DOHH2 (cell line): ENCODE data around the gene PREX1.

Source experiments
- H3F3A ChIP-seq: fragments of 200-600 bp; sonication (generic), shearing (Covaris generic); 2 replicates; pipeline ENCODE4 v1.6.0; 2016; ENCODE audit warnings: antibody characterized with exemption, mild to moderate bottlenecking; ENCODE audit not compliant: control insufficient read depth, insufficient read depth
- H3K27ac ChIP-seq: fragments of 200-600 bp; sonication (generic); 2 replicates; pipeline ENCODE4 v1.5.1; 2014; ENCODE audit warnings: low read depth, mild to moderate bottlenecking, low read length, moderate library complexity
- H3K27me3 ChIP-seq: fragments of 200-600 bp; sonication (generic); 2 replicates; pipeline ENCODE4 v1.6.1; 2014; ENCODE audit warnings: mild to moderate bottlenecking, low read length, mixed read lengths; ENCODE audit not compliant: control insufficient read depth
- H3K36me3 ChIP-seq: fragments of 200-600 bp; sonication (generic); 2 replicates; pipeline ENCODE4 v1.6.1; 2014; ENCODE audit warnings: mild to moderate bottlenecking, low read length, moderate library complexity, mixed read lengths; ENCODE audit not compliant: control insufficient read depth
- H3K4me1 ChIP-seq: fragments of 200-600 bp; sonication (generic); 2 replicates; pipeline ENCODE4 v1.6.1; 2014; ENCODE audit warnings: mild to moderate bottlenecking, low read length, mixed read lengths; ENCODE audit not compliant: control insufficient read depth
- H3K4me2 ChIP-seq: fragments of 200-600 bp; sonication (generic); 2 replicates; pipeline ENCODE4 v1.6.0; 2014; ENCODE audit warnings: mild to moderate bottlenecking, low read length, moderate library complexity
- H3K4me3 ChIP-seq: fragments of 200-600 bp; sonication (generic); 2 replicates; pipeline ENCODE4 v1.5.1; 2014; ENCODE audit warnings: mild to moderate bottlenecking, low read length, mixed read lengths
- H3K79me2 ChIP-seq: fragments of 200-600 bp; sonication (generic); 2 replicates; pipeline ENCODE4 v1.6.1; 2014; ENCODE audit warnings: mild to moderate bottlenecking, low read length, mixed read lengths; ENCODE audit not compliant: control insufficient read depth
- H3K9me2 ChIP-seq: fragments of 200-600 bp; sonication (generic); replicated peaks from 2 replicates; pipeline ENCODE4 v1.6.1; 2014; ENCODE audit warnings: mild to moderate bottlenecking, low read length, mixed read lengths; ENCODE audit not compliant: control insufficient read depth
- H3K9me3 ChIP-seq: fragments of 200-600 bp; sonication (generic); 2 replicates; pipeline ENCODE4 v1.6.1; 2014; ENCODE audit warnings: antibody characterized with exemption, low read length, mixed read lengths; ENCODE audit not compliant: control insufficient read depth, insufficient read depth
- H4K20me1 ChIP-seq: fragments of 200-600 bp; sonication (generic); 2 replicates; pipeline ENCODE4 v1.6.0; 2014; ENCODE audit warnings: low read depth, mild to moderate bottlenecking, antibody characterized with exemption, low read length, moderate library complexity; ENCODE audit not compliant: control insufficient read depth, insufficient read depth
- EZH2phosphoT487 ChIP-seq: fragments of 200-600 bp; sonication (generic); IDR thresholded peaks from 2 replicates; pipeline ENCODE4 v1.6.1; 2017; ENCODE audit warnings: borderline replicate concordance, mild to moderate bottlenecking, antibody characterized with exemption, low read length, moderate library complexity, mixed read lengths
- TF ChIP-seq, protein P1 (sequence below): fragments of 200-600 bp; sonication (generic); IDR thresholded peaks from one replicate; pipeline ENCODE4 v1.5.1; 2014; ENCODE audit warnings: antibody characterized with exemption, mild to moderate bottlenecking, low read depth, low read length; ENCODE audit not compliant: poor library complexity, severe bottlenecking

The PREX1 gene

DNA sequence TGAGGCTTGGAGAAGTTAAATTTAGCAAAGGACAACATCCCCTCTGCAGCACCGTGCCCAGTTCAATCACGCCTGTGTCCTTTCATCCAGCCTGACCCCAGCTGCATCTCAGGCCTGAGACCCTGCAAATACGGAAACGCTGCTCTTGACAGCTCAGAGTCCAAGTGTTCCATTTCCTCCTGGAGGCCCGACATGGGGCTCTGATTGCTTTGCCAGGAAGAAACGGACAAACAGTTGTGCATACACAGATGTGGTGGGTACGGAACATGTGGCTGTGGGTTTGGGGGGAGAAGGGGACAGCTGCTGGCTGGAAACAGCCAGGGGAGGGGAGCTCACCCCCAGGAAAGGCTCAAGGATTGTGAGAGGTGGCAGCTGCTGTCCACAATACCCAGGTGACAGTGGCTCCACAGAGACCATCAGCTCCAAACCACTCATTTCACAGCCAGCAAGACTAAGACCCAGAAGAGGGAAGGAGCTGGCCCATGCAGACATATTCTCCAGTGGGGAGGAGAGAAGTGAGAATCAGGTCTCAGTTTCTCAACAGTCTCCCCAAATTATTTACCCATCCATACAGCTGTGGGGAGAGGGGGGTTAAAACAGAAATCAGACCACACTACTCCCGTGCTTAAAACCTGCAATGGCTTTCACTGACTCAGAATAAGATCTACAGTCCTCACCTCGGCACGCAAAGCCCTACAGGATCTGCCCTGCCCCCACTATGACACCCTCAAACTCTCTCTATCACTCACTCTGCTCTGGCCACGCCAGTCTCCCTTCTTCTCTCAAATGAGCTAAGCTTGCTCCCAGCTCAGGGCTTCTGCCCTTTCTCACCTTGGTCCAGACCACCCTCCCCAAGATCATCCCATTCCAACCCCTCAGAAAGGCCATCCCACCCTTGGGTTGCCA lies 89.1 kb downstream of the PREX1 start:
- Histone ChIP-seq H3K79me2 (no peaks in the 10 kb centered on the region), H3K4me2 (peak overlapping the region; percentile 35), H3K27me3 (0 out of 2 replicates have a peak, but pooled peaks cover 2% of the 10 kb centered on the region), H3K27ac (no peak overlapping the region), H3K4me1 (peaks cover 47% of the 10 kb centered on the region), H3K9me3 (no peaks in the 10 kb centered on the region), H3K4me3 (peak overlapping the region; percentile 14), H3F3A (no peaks in the 10 kb centered on the region), H3K9me2 (no peaks in the 10 kb centered on the region), H3K36me3 (no peaks in the 10 kb centered on the region), H4K20me1 (no peaks in the 10 kb centered on the region)
- TF ChIP-seq EZH2phosphoT487 = no peak
- TF ChIP-seq, protein P1, sequence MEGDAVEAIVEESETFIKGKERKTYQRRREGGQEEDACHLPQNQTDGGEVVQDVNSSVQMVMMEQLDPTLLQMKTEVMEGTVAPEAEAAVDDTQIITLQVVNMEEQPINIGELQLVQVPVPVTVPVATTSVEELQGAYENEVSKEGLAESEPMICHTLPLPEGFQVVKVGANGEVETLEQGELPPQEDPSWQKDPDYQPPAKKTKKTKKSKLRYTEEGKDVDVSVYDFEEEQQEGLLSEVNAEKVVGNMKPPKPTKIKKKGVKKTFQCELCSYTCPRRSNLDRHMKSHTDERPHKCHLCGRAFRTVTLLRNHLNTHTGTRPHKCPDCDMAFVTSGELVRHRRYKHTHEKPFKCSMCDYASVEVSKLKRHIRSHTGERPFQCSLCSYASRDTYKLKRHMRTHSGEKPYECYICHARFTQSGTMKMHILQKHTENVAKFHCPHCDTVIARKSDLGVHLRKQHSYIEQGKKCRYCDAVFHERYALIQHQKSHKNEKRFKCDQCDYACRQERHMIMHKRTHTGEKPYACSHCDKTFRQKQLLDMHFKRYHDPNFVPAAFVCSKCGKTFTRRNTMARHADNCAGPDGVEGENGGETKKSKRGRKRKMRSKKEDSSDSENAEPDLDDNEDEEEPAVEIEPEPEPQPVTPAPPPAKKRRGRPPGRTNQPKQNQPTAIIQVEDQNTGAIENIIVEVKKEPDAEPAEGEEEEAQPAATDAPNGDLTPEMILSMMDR = no peak

DNA sequence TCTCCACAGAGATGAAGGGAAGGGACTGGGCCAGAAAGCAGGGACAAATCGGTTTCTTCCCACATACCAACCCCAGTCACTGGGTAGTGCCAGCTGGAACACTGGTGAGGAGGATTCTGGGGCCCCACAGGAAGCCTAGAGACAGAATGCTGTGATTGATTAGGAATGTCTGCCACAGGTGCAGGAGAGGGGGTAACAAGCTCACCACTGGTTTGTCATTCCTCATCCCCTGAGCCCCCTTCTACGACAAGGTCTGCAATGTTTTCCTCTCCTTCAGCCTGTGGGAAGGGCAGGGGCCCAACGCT lies 89.8 kb downstream of the PREX1 start:
- TF ChIP-seq, protein P1 = no peak
- no peak for TF ChIP-seq EZH2phosphoT487
- Histone ChIP-seq H3K4me2 (peak overlapping the region; percentile 35; the same call in 1 of the 2 replicates), H3K79me2 (no peaks in the 10 kb centered on the region), H3K36me3 (no peaks in the 10 kb centered on the region), H3K27ac (no peak overlapping the region), H4K20me1 (no peaks in the 10 kb centered on the region), H3F3A (no peaks in the 10 kb centered on the region), H3K27me3 (0 out of 2 replicates have a peak, but pooled peaks cover 2% of the 10 kb centered on the region), H3K4me3 (0 out of 2 replicates have a peak overlapping the region, but pooled peaks have one; percentile 14), H3K9me3 (no peaks in the 10 kb centered on the region), H3K4me1 (peaks cover 47% of the 10 kb centered on the region), H3K9me2 (no peaks in the 10 kb centered on the region)

DNA sequence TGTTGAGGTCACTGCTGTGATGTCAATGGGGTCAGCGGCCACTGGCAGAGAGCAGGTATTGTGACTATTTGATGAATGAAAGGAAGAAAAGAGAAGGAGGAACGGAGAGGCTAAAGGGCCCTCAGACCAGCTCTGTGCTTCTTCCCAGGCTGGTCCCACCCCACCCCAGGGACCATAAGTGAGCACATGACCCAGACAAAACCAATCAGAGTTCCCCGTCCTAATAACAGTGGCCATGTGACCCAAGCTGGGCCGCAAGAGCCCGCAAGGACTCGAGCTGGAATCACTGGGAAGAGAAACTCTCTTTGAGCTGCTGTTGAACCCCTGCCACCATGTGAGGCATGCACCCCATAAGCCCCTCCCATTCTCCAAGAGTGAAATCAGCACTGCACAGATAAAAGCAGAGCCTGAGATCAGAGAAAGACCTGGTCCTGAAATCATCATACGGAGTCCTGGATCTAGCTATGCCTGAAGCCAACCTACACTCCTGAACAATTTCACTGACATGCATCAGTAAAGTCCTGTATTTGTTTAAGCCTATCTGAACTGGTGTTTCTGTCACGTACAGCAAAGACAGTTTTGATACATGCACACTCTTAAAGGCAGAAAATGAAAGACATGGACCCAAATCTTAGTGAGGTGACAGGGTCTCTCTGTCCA lies 90.2 kb downstream of the PREX1 start:
- Histone ChIP-seq H4K20me1 (no peaks in the 10 kb centered on the region), H3F3A (no peaks in the 10 kb centered on the region), H3K27ac (no peak overlapping the region), H3K4me3 (no peak overlapping the region), H3K4me2 (no peak overlapping the region), H3K4me1 (peaks cover 47% of the 10 kb centered on the region), H3K36me3 (no peaks in the 10 kb centered on the region), H3K27me3 (0 out of 2 replicates have a peak, but pooled peaks cover 2% of the 10 kb centered on the region), H3K9me3 (no peaks in the 10 kb centered on the region), H3K9me2 (no peaks in the 10 kb centered on the region), H3K79me2 (no peaks in the 10 kb centered on the region)
- TF ChIP-seq, protein P1 = no peak
